Measurements from ENCODE around the gene SNAP23. TPM values are rescaled to one million over a fixed set of nuclear protein-coding genes. Genes with fewer than 3 reads are reported as not detected.

The SNAP23 gene
- total RNA-seq, 1 experiment from 2014 or later, result 63.2 TPM

DNA sequence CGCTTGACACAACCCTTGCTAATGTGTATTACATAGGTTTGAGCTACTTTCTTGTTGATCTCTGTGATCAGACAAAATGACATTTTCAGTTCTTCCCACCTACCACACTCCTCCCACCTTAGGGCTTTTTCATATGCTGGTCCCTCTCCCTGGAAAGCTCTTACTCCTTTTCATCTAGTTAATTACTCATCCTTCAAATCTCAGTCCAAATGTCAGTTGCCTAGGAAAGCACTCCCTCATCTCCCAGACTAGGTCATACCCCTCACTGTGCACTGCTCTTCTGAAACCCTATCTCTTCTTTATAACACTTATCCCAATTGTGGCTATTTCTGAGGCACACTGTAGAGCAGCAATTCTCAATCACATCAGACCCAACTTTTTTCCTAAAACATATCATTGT, 11.8 kb upstream of the SNAP23 start:
- H3K14ac ChIP-seq (ENCODE audit: insufficient read depth, low read length), result no peak overlapping the region
- Mint-ChIP-seq H3K27ac (peak overlapping the region in 1 of 3 experiments; percentile 0; a peak in 1 of 7 replicates), H3K4me1 (peaks cover 0 to 4% of the 10 kb centered on the region in 2 experiments; a peak in 1 of 4 replicates), H3K4me3 (no peak overlapping the region), H3K9me3 (no peaks in the 10 kb centered on the region), H3K36me3 (ENCODE audit: insufficient read depth in 1 of 3, low read depth in 3 of 3) (peaks cover 0 to 4% (median 2%) of the 10 kb centered on the region in 3 experiments; a peak in 4 of 7 replicates), H3K27me3 (ENCODE audit: low read depth) (no peaks in the 10 kb centered on the region)
- WGBS (ENCODE audit: extremely low coverage, insufficient read length, low lambda C conversion rate), result no CpG with 5 or more reads among the region's 1 CpG
- 0 out of 2 replicates have a peak, but pooled peaks cover 3% of the 10 kb centered on the region for H3K79me2 ChIP-seq (ENCODE audit: insufficient read depth, low read length)
- no peak overlapping the region for H2BK20ac ChIP-seq (ENCODE audit: low read depth, low read length, poor library complexity, severe bottlenecking)
- no peak overlapping the region for H2BK120ac ChIP-seq (ENCODE audit: low read depth, low read length, poor library complexity, severe bottlenecking)
- no peak overlapping the region for H3K56ac ChIP-seq (ENCODE audit: insufficient read length, low read depth, low read length)
- H4K91ac ChIP-seq (ENCODE audit: insufficient read length, low read depth, low read length), result no peak overlapping the region
- no peak overlapping the region for H2BK15ac ChIP-seq (ENCODE audit: low read depth, low read length)
- H3K4me2 ChIP-seq (ENCODE audit: insufficient read depth, insufficient read length, low read length), result no peak overlapping the region
- no peak for DNase-seq
- no peak overlapping the region for H2BK12ac ChIP-seq (ENCODE audit: insufficient read length, low read depth, low read length)
- no peaks in the 10 kb centered on the region for H3K9me3 ChIP-seq (ENCODE audit: control insufficient read depth, low read depth, low read length)
- H3K18ac ChIP-seq (ENCODE audit: insufficient read length, low read depth, low read length), result no peak overlapping the region
- H3K4me1 ChIP-seq (ENCODE audit: insufficient read depth, low read length), result no peaks in the 10 kb centered on the region
- TF ChIP-seq, protein P1, sequence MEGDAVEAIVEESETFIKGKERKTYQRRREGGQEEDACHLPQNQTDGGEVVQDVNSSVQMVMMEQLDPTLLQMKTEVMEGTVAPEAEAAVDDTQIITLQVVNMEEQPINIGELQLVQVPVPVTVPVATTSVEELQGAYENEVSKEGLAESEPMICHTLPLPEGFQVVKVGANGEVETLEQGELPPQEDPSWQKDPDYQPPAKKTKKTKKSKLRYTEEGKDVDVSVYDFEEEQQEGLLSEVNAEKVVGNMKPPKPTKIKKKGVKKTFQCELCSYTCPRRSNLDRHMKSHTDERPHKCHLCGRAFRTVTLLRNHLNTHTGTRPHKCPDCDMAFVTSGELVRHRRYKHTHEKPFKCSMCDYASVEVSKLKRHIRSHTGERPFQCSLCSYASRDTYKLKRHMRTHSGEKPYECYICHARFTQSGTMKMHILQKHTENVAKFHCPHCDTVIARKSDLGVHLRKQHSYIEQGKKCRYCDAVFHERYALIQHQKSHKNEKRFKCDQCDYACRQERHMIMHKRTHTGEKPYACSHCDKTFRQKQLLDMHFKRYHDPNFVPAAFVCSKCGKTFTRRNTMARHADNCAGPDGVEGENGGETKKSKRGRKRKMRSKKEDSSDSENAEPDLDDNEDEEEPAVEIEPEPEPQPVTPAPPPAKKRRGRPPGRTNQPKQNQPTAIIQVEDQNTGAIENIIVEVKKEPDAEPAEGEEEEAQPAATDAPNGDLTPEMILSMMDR (conservative IDR thresholded peaks at IDR 0.05), result no peak
- no peak overlapping the region for H2AK5ac ChIP-seq (ENCODE audit: insufficient read length, low read length)
- no peak overlapping the region for H3K4ac ChIP-seq (ENCODE audit: low read depth, low read length)
- H3K23ac ChIP-seq (ENCODE audit: insufficient read length, low read depth, low read length), result no peak overlapping the region
- H4K20me1 ChIP-seq (ENCODE audit: control insufficient read depth, insufficient read depth, insufficient read length), result no peaks in the 10 kb centered on the region
- no peak overlapping the region for H2AFZ ChIP-seq (ENCODE audit: low read length)
- H3K27me3 ChIP-seq (ENCODE audit: insufficient read depth, low read length), result no peaks in the 10 kb centered on the region
- no peaks in the 10 kb centered on the region for H3K23me2 ChIP-seq (ENCODE audit: insufficient read length, low read depth, low read length, poor library complexity, severe bottlenecking)
- no peak overlapping the region for H4K5ac ChIP-seq (ENCODE audit: insufficient read length, low read depth, low read length)
- no peak overlapping the region for H2BK5ac ChIP-seq (ENCODE audit: insufficient read length, low read length)
- H3K79me1 ChIP-seq (ENCODE audit: insufficient read depth, low read depth, low read length, poor library complexity, severe bottlenecking), result no peaks in the 10 kb centered on the region
- H4K8ac ChIP-seq (replicated peaks; ENCODE audit: insufficient read length, low read depth, low read length), result no peak overlapping the region
- H3K27ac ChIP-seq (ENCODE audit: insufficient read length, low read depth, low read length), result no peak overlapping the region
- no peak overlapping the region for H3T11ph ChIP-seq (ENCODE audit: low read length)
- H3K9ac ChIP-seq (ENCODE audit: extremely low read depth, insufficient read length, low read length), result no peak overlapping the region
